GM12878 (cell line): Measurements from ENCODE around the gene SLC23A1. TPM values are rescaled to one million over a fixed set of nuclear protein-coding genes. Genes with fewer than 3 reads are reported as not detected.

Experiments used
- ASH2L ChIP-seq: fragments of 300-600, 200-600 bp; sonication (generic); IDR thresholded peaks from 2 replicates; pipeline ENCODE4 v1.6.1; 2017; ENCODE audit warnings: low read depth, mild to moderate bottlenecking, borderline replicate concordance
- CHD2 ChIP-seq: IDR thresholded peaks from 2 replicates; pipeline ENCODE4 v1.6.1; 2011; ENCODE audit warnings: low read depth, low read length, improper control_type of control experiment, borderline replicate concordance
- CREB1 ChIP-seq: IDR thresholded peaks from 2 replicates; pipeline ENCODE4 v1.6.1; 2012; ENCODE audit warnings: low read depth, mild to moderate bottlenecking, inconsistent platforms
- DPF2 ChIP-seq: fragments of 450-650 bp; IDR thresholded peaks from 2 replicates; pipeline ENCODE4 v1.6.1; 2017; ENCODE audit warnings: mild to moderate bottlenecking
- EGR1 ChIP-seq, 2 experiments: IDR thresholded peaks; 1 replicate in 1 of 2; 2 replicates in 1 of 2; pipeline ENCODE4 v1.6.1; 2011 to 2012; ENCODE audit warnings: low read depth in 2 of 2, low read length in 2 of 2, borderline replicate concordance in 1 of 2, mild to moderate bottlenecking in 1 of 2, moderate library complexity in 1 of 2
- FOS ChIP-seq: IDR thresholded peaks from 3 replicates; pipeline ENCODE4 v1.6.1; 2011; ENCODE audit warnings: borderline replicate concordance; ENCODE audit not compliant: insufficient read length; ENCODE audit errors: extremely low read depth
- GATAD2B ChIP-seq: fragments of 450-650 bp; conservative IDR thresholded peaks from 2 replicates; pipeline ENCODE4 v1.6.1; 2017; ENCODE audit warnings: low read depth, mild to moderate bottlenecking, moderate library complexity
- HCFC1 ChIP-seq: fragments of 150-350 bp; IDR thresholded peaks from 2 replicates; pipeline ENCODE4 v1.6.1; 2014; ENCODE audit warnings: low read length
- HDGF ChIP-seq: fragments of 450-650 bp; IDR thresholded peaks from 2 replicates; pipeline ENCODE4 v1.6.1; 2016; ENCODE audit warnings: antibody characterized with exemption
- IKZF1 ChIP-seq: fragments of 450-650 bp; conservative IDR thresholded peaks from 2 replicates; pipeline ENCODE4 v1.6.1; 2017; ENCODE audit warnings: antibody characterized with exemption, mild to moderate bottlenecking
- KAT2A ChIP-seq: conservative IDR thresholded peaks from 2 replicates; pipeline ENCODE4 v1.6.1; 2011; ENCODE audit warnings: low read depth, low read length; ENCODE audit not compliant: control insufficient read depth
- MXI1 ChIP-seq: fragments of 150-350 bp; IDR thresholded peaks from 2 replicates; pipeline ENCODE4 v1.6.1; 2011; ENCODE audit warnings: low read depth, mild to moderate bottlenecking, inconsistent platforms, low read length, improper control_type of control experiment
- POLR2AphosphoS5 ChIP-seq: IDR thresholded peaks from 2 replicates; pipeline ENCODE4 v1.6.1; 2011; ENCODE audit warnings: mild to moderate bottlenecking, low read length, inconsistent platforms
- POU2F2 ChIP-seq: IDR thresholded peaks from 3 replicates; pipeline ENCODE4 v1.6.1; 2011; ENCODE audit warnings: low read depth, mild to moderate bottlenecking, low read length, borderline replicate concordance
- RUNX3 ChIP-seq: IDR thresholded peaks from 2 replicates; pipeline ENCODE4 v1.6.1; 2012; ENCODE audit warnings: low read length, inconsistent platforms
- SMC3 ChIP-seq: IDR thresholded peaks from 2 replicates; pipeline ENCODE4 v1.6.1; 2011; ENCODE audit warnings: low read length, improper control_type of control experiment, borderline replicate concordance
- SP1 ChIP-seq: IDR thresholded peaks from one replicate; pipeline ENCODE4 v1.6.1; 2011; ENCODE audit warnings: low read depth, low read length
- SPI1 ChIP-seq: IDR thresholded peaks from 2 replicates; pipeline ENCODE4 v1.6.1; 2011; ENCODE audit warnings: low read depth, mild to moderate bottlenecking, low read length, moderate library complexity, borderline replicate concordance; ENCODE audit not compliant: insufficient read depth
- SRF ChIP-seq, 2 experiments: IDR thresholded peaks; 2 replicates each; pipeline ENCODE4 v1.6.1; 2011; ENCODE audit warnings: low read depth in 2 of 2, low read length in 2 of 2, mild to moderate bottlenecking in 1 of 2, moderate library complexity in 1 of 2
- TCF7 ChIP-seq: IDR thresholded peaks from 2 replicates; pipeline ENCODE4 v1.6.1; 2014; ENCODE audit warnings: antibody characterized with exemption, borderline replicate concordance
- YY1 ChIP-seq: IDR thresholded peaks from 2 replicates; pipeline ENCODE4 v1.6.1; 2011; ENCODE audit warnings: low read depth, mild to moderate bottlenecking, low read length
- ZNF24 ChIP-seq: fragments of 450-650 bp; IDR thresholded peaks from 2 replicates; pipeline ENCODE4 v1.6.1; 2017; ENCODE audit warnings: antibody characterized with exemption, mild to moderate bottlenecking
- ZNF274 ChIP-seq: IDR thresholded peaks from one replicate; pipeline ENCODE4 v1.8.0; 2011; ENCODE audit not compliant: insufficient read length, insufficient read depth
- ZSCAN29 ChIP-seq: fragments of 450-650 bp; IDR thresholded peaks from 2 replicates; pipeline ENCODE4 v1.6.1; 2017; ENCODE audit warnings: mild to moderate bottlenecking, moderate library complexity
- polyA plus RNA-seq, 11 experiments: library from polyadenylated mRNA; depleted of rRNA in 4 of 11; unstranded in 6 of 11; stranded (reverse) in 5 of 11; fragments of >200 nt; fragmentation: Nextera tagmentation in 4 of 11; fragmentation: Illumina TruSeq in 1 of 11; extraction: Ambion mirVana in 4 of 11; extraction: Trizol in 1 of 11; gene quantifications; 1 replicate in 1 of 11; 2 replicates in 10 of 11; pipeline versions ENCODE4 v1.2.1 to v1.2.3, GENCODE V29; 2011 to 2016; ENCODE audit warnings: inconsistent platforms in 2 of 11, missing spikeins in 2 of 11, low read depth in 1 of 11
- total RNA-seq, 4 experiments: library from RNA; depleted of rRNA in 3 of 4; stranded (reverse); fragments of >200 nt in 3 of 4; fragmentation: Illumina TruSeq in 1 of 4; extraction: Trizol in 1 of 4; gene quantifications; 2 replicates each; pipeline versions ENCODE4 v1.2.1 to v1.2.3, GENCODE V29; 2013 to 2021
- TF ChIP-seq, protein P1 (sequence below): fragments of 450-650 bp; IDR thresholded peaks from 2 replicates; pipeline ENCODE4 v1.6.1; 2016; ENCODE audit warnings: mild to moderate bottlenecking
- TF ChIP-seq, protein P2 (sequence below): IDR thresholded peaks from 2 replicates; pipeline ENCODE4 v1.6.1; 2011; ENCODE audit warnings: mild to moderate bottlenecking, low read depth, low read length, moderate library complexity; ENCODE audit not compliant: insufficient replicate concordance
- TF ChIP-seq, protein P3 (sequence below): fragments of 450-650 bp; IDR thresholded peaks from 2 replicates; pipeline ENCODE4 v1.6.1; 2016; ENCODE audit warnings: mild to moderate bottlenecking
- TF ChIP-seq, protein P4 (sequence below): IDR thresholded peaks from 2 replicates; pipeline ENCODE4 v1.6.1; 2012; ENCODE audit warnings: low read depth, low read length, improper control_type of control experiment

Gene SLC23A1
- total and polyA plus RNA-seq, 10 of the 15 experiments (the other 5 are each of a cell fraction or from before 2014, with no cell fraction given): 0.35 to 4.7 (median 1.6) TPM

DNA sequence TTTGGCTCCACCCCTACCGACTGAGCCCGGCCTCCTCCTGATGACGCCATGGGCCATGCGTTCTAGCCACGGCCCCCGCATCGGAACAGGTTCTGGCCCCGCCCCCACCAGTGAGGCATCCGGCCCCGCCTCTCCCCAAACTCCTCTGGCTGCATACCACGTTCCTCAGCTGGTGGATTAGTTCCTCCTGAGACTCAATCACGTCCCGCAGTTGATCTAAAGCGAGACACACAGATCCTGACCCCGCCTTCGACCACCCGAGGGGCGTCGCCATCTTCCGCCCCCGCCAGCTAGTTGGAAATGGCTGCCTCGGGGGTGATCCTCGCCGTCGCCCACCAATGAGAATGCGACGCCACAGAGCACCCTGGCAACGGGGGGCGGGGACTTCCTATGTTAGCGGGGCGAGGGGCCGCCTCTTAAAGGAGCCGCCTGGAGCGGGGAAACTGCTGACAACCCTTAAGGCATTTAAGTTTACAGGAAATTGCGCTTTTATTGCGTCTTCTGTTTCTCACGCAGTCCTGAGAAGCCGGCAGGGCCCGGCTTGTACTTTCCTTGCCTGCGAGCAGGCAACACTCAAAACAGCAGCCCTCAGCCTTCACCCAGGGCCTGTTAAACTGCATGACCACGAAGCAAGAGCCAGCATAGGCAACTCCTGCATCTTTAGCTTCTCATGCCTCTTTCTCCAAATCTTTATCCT lies 20.8 kb upstream of the SLC23A1 start, which contains the start of gene SPATA24 (continued):
- TF ChIP-seq, protein P1, sequence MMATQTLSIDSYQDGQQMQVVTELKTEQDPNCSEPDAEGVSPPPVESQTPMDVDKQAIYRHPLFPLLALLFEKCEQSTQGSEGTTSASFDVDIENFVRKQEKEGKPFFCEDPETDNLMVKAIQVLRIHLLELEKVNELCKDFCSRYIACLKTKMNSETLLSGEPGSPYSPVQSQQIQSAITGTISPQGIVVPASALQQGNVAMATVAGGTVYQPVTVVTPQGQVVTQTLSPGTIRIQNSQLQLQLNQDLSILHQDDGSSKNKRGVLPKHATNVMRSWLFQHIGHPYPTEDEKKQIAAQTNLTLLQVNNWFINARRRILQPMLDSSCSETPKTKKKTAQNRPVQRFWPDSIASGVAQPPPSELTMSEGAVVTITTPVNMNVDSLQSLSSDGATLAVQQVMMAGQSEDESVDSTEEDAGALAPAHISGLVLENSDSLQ: peak; percentile 87
- TF ChIP-seq SPI1 (0 out of 2 replicates have a peak, but pooled peaks have one; percentile 17), ZNF274 (no peak), POU2F2 (peak; percentile 46; the same call in 1 of the 3 replicates), ZSCAN29 (no peak), SMC3 (no peak), MXI1 (peak; percentile 92), HCFC1 (peak; percentile 55), EGR1 (IDR thresholded peaks at IDR 0.05; ENCODE audit: borderline replicate concordance in 1 of 2, low read depth in 2 of 2, low read length in 2 of 2) (peak; percentile 66 to 94), ASH2L (no peak), IKZF1 (no peak), CHD2 (peak; percentile 16; the same call in 1 of the 2 replicates), POLR2AphosphoS5 (peak; percentile 62; the same call in 1 of the 2 replicates), RUNX3 (peak; percentile 32; the same call in 1 of the 2 replicates), YY1 (peak; percentile 95), SRF (IDR thresholded peaks at IDR 0.05; ENCODE audit: low read depth in 2 of 2, low read length in 2 of 2) (0 out of 4 replicates have a peak, but pooled peaks of 1 of the 2 experiments have one; percentile 43), HDGF (peak; percentile 83), KAT2A (no peak), TCF7 (no peak), FOS (no peak), GATAD2B (no peak), DPF2 (no peak), CREB1 (peak; percentile 91), ZNF24 (no peak), SP1 (peak; percentile 84)
- TF ChIP-seq, protein P2, sequence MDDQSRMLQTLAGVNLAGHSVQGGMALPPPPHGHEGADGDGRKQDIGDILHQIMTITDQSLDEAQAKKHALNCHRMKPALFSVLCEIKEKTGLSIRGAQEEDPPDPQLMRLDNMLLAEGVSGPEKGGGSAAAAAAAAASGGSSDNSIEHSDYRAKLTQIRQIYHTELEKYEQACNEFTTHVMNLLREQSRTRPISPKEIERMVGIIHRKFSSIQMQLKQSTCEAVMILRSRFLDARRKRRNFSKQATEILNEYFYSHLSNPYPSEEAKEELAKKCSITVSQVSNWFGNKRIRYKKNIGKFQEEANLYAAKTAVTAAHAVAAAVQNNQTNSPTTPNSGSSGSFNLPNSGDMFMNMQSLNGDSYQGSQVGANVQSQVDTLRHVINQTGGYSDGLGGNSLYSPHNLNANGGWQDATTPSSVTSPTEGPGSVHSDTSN: peak; percentile 52
- TF ChIP-seq, protein P3, sequence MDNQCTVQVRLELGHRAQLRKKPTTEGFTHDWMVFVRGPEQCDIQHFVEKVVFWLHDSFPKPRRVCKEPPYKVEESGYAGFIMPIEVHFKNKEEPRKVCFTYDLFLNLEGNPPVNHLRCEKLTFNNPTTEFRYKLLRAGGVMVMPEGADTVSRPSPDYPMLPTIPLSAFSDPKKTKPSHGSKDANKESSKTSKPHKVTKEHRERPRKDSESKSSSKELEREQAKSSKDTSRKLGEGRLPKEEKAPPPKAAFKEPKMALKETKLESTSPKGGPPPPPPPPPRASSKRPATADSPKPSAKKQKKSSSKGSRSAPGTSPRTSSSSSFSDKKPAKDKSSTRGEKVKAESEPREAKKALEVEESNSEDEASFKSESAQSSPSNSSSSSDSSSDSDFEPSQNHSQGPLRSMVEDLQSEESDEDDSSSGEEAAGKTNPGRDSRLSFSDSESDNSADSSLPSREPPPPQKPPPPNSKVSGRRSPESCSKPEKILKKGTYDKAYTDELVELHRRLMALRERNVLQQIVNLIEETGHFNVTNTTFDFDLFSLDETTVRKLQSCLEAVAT: peak; percentile 98
- TF ChIP-seq, protein P4, sequence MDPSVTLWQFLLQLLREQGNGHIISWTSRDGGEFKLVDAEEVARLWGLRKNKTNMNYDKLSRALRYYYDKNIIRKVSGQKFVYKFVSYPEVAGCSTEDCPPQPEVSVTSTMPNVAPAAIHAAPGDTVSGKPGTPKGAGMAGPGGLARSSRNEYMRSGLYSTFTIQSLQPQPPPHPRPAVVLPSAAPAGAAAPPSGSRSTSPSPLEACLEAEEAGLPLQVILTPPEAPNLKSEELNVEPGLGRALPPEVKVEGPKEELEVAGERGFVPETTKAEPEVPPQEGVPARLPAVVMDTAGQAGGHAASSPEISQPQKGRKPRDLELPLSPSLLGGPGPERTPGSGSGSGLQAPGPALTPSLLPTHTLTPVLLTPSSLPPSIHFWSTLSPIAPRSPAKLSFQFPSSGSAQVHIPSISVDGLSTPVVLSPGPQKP: no peak
